Measurements from ENCODE around the gene ELMO3. TPM values are rescaled to one million over a fixed set of nuclear protein-coding genes. Genes with fewer than 3 reads are reported as not detected.

ELMO3 gene
- total and polyA plus RNA-seq, 2 donors (not counting 3 experiments of a cell fraction or from before 2014, with no cell fraction given) = 3.9 to 5.7 TPM

DNA sequence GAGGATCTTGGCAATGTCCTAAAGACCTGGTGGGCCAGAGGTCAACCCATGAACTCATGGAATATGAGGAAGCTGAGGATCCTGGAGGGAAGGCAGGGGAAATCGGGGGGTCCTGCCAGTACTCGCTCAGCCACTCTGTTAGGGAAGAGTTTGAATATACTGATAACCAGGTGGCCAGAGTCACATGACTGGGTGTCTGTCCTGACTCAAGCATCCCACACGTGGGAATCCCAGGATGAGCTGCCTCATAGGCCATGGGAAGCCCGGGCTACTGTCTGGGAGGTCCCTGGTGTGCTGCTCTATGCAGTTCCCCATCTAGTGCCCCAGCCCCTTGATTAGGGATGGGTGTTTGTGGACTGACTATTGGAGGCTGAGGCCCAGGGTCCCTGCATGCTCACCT is 10.6 kb upstream of the ELMO3 start:
- Histone ChIP-seq H2AFZ (ENCODE audit: low read depth, low read length) (no peak overlapping the region), H3K27me3 (ENCODE audit: control insufficient read depth in 2 of 2, insufficient read depth in 2 of 2, low read length in 2 of 2) (no peaks in the 10 kb centered on the region), H4K20me1 (replicated peaks; ENCODE audit: control insufficient read depth, extremely low read depth, insufficient read depth, low read length) (no peaks in the 10 kb centered on the region), H3K9ac (replicated peaks; ENCODE audit: extremely low read depth, insufficient read depth, low read length) (no peak overlapping the region), H3K4me3 (replicated peaks in 1 of 3; ENCODE audit: insufficient read depth in 1 of 3, low read depth in 1 of 3, low read length in 3 of 3) (no peak overlapping the region), H3K36me3 (ENCODE audit: control insufficient read depth in 2 of 2, extremely low read depth in 1 of 2, insufficient read depth in 2 of 2, low read length in 2 of 2) (no peaks in the 10 kb centered on the region), H3K4me2 (ENCODE audit: insufficient read depth, low read length) (no peak overlapping the region), H3K27ac (ENCODE audit: insufficient read depth, low read depth, low read length) (no peak overlapping the region), H3K9me3 (replicated peaks; ENCODE audit: control insufficient read depth, insufficient read depth, low read length) (no peaks in the 10 kb centered on the region), H3K79me2 (ENCODE audit: control insufficient read depth, insufficient read depth, low read length) (peaks cover 13% of the 10 kb centered on the region), H3K9me1 (replicated peaks; ENCODE audit: control insufficient read depth, extremely low read depth, insufficient read depth, low read length) (no peaks in the 10 kb centered on the region), H3K4me1 (ENCODE audit: control insufficient read depth, extremely low read depth, insufficient read depth, low read length) (peaks cover 36% of the 10 kb centered on the region)
- dilution Hi-C loops (cut with MboI; ENCODE audit: extremely low pct_ligation_motif_present, low sequenced_read_pairs) (no loop called here), intact Hi-C loops (cut with micrococcal nuclease) (no loop called here)
- no peak for FAIRE-seq
- no peak for DNase-seq (ENCODE audit: low read depth, low spot score)
- POLR2A ChIA-PET = no interaction called here
- CTCF ChIA-PET = interaction anchor here (0.7 to 3.5 kb wide), 4 partner anchors 10 to 234 kb away, joined by 3 to 15 read pairs (median 7); partner anchors contain the start of gene ELMO3
- TF ChIP-seq POLR2A (IDR thresholded peaks at IDR 0.05; ENCODE audit: low read depth, low read length) = no peak
- no peak for TF ChIP-seq MYC (IDR thresholded peaks at IDR 0.05; ENCODE audit: low read depth, low read length)
- no peak for TF ChIP-seq FOS (IDR thresholded peaks at IDR 0.05; ENCODE audit: borderline replicate concordance, insufficient read depth, low read length)
- TF ChIP-seq EZH2 (IDR thresholded peaks at IDR 0.05; ENCODE audit: borderline replicate concordance, low read depth, low read length, severe bottlenecking) = no peak
- TF ChIP-seq, protein P1, sequence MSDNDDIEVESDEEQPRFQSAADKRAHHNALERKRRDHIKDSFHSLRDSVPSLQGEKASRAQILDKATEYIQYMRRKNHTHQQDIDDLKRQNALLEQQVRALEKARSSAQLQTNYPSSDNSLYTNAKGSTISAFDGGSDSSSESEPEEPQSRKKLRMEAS (IDR thresholded peaks at IDR 0.05; ENCODE audit: insufficient read depth, insufficient read length) = no peak
- no TSS peak for BruUV-seq (replicated peaks)

DNA sequence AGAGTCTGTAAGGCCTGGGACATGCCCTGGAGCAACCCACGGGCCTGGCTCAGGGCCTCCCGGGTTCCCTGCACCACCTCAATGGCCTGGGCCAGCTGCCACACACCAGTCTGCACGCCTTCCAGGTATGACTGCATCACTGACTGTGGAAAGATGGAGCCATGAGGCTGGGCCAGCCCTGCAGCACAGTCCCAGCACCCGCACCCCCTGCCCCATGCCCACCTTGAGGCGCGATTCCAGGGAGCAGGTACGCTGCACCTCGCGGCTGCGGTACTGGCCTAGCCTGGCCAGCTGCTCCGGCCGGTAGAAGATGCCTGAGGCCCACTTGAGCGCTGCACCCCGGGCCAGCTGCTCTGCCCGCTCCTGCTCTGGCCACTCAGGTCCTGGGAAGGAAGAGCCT is 10.1 kb upstream of the ELMO3 start:
- Histone ChIP-seq H3K4me3 (replicated peaks in 1 of 3; ENCODE audit: insufficient read depth in 1 of 3, low read depth in 1 of 3, low read length in 3 of 3) (no peak overlapping the region), H3K27me3 (ENCODE audit: control insufficient read depth in 2 of 2, insufficient read depth in 2 of 2, low read length in 2 of 2) (no peaks in the 10 kb centered on the region), H3K27ac (ENCODE audit: insufficient read depth, low read depth, low read length) (no peak overlapping the region), H3K4me2 (ENCODE audit: insufficient read depth, low read length) (no peak overlapping the region), H3K36me3 (ENCODE audit: control insufficient read depth in 2 of 2, extremely low read depth in 1 of 2, insufficient read depth in 2 of 2, low read length in 2 of 2) (no peaks in the 10 kb centered on the region), H3K79me2 (ENCODE audit: control insufficient read depth, insufficient read depth, low read length) (peaks cover 17% of the 10 kb centered on the region), H2AFZ (ENCODE audit: low read depth, low read length) (no peak overlapping the region), H4K20me1 (replicated peaks; ENCODE audit: control insufficient read depth, extremely low read depth, insufficient read depth, low read length) (no peaks in the 10 kb centered on the region), H3K9me3 (replicated peaks; ENCODE audit: control insufficient read depth, insufficient read depth, low read length) (no peaks in the 10 kb centered on the region), H3K9me1 (replicated peaks; ENCODE audit: control insufficient read depth, extremely low read depth, insufficient read depth, low read length) (no peaks in the 10 kb centered on the region), H3K9ac (replicated peaks; ENCODE audit: extremely low read depth, insufficient read depth, low read length) (no peak overlapping the region), H3K4me1 (ENCODE audit: control insufficient read depth, extremely low read depth, insufficient read depth, low read length) (peaks cover 40% of the 10 kb centered on the region)
- TF ChIP-seq JUN (IDR thresholded peaks at IDR 0.05; ENCODE audit: borderline replicate concordance, insufficient read depth, insufficient read length, low read depth) (no peak), FOS (IDR thresholded peaks at IDR 0.05; ENCODE audit: borderline replicate concordance, insufficient read depth, low read length) (no peak), EZH2 (IDR thresholded peaks at IDR 0.05; ENCODE audit: borderline replicate concordance, low read depth, low read length, severe bottlenecking) (no peak), MYC (IDR thresholded peaks at IDR 0.05; ENCODE audit: low read depth, low read length) (no peak), POLR2A (IDR thresholded peaks at IDR 0.05; ENCODE audit: low read depth, low read length) (no peak), GATA2 (IDR thresholded peaks at IDR 0.05; ENCODE audit: insufficient read depth, insufficient read length, low read depth, low read length) (no peak), POLR2AphosphoS5 (IDR thresholded peaks at IDR 0.05; ENCODE audit: insufficient read depth, low read depth, low read length) (no peak)
- TF ChIP-seq, protein P1 (IDR thresholded peaks at IDR 0.05; ENCODE audit: insufficient read depth, insufficient read length) = no peak
- TF ChIP-seq, protein P2, sequence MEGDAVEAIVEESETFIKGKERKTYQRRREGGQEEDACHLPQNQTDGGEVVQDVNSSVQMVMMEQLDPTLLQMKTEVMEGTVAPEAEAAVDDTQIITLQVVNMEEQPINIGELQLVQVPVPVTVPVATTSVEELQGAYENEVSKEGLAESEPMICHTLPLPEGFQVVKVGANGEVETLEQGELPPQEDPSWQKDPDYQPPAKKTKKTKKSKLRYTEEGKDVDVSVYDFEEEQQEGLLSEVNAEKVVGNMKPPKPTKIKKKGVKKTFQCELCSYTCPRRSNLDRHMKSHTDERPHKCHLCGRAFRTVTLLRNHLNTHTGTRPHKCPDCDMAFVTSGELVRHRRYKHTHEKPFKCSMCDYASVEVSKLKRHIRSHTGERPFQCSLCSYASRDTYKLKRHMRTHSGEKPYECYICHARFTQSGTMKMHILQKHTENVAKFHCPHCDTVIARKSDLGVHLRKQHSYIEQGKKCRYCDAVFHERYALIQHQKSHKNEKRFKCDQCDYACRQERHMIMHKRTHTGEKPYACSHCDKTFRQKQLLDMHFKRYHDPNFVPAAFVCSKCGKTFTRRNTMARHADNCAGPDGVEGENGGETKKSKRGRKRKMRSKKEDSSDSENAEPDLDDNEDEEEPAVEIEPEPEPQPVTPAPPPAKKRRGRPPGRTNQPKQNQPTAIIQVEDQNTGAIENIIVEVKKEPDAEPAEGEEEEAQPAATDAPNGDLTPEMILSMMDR (IDR thresholded peaks at IDR 0.05; ENCODE audit: extremely low read depth in 1 of 2, insufficient read depth in 1 of 2, low read depth in 1 of 2, low read length in 2 of 2) = no peak
- dilution Hi-C loops (cut with MboI; ENCODE audit: extremely low pct_ligation_motif_present, low sequenced_read_pairs) = no loop called here
- FAIRE-seq (no peak), DNase-seq (ENCODE audit: low read depth, low spot score) (no peak)
- no TSS peak for BruUV-seq (replicated peaks)
- intact Hi-C loops (cut with micrococcal nuclease) = no loop called here
- CTCF ChIA-PET = interaction anchor here (1.4 to 3.5 kb wide), 3 partner anchors 10 to 171 kb away, joined by 3 to 15 read pairs (median 11); partner anchors contain the start of gene ELMO3
- POLR2A ChIA-PET = no interaction called here

Measured in endothelial cell of umbilical vein (primary cell).